Activated CD4-positive, alpha-beta T cell treated with anti-CD3 and anti-CD28 coated beads, Interleukin-2, amount 10 ng/mL, durations not matched to agents 24 days and 14 days (primary cell): ENCODE data around the gene KIF3C. TPM values are rescaled to one million over a fixed set of nuclear protein-coding genes. Genes with fewer than 3 reads are reported as not detected.
"Not testable (repeated sequence)": the region's sequence is repeated elsewhere in the genome, so short reads cannot be mapped to it uniquely, and the experiment has no call there.

Source experiments
- DNase-seq: peaks from one replicate; pipeline ENCODE4 v3.0.0; 2022
- H3K27ac Mint-ChIP-seq: one replicate; pipeline ENCODE4 v1.8.0; 2022; ENCODE audit warnings: mild to moderate bottlenecking, mixed read lengths
- H3K27me3 Mint-ChIP-seq: one replicate; pipeline ENCODE4 v1.8.0; 2022; ENCODE audit warnings: mixed read lengths
- H3K36me3 Mint-ChIP-seq: one replicate; pipeline ENCODE4 v1.8.0; 2022; ENCODE audit warnings: low read depth, mild to moderate bottlenecking, mixed read lengths
- H3K4me1 Mint-ChIP-seq: one replicate; pipeline ENCODE4 v1.8.0; 2021; ENCODE audit warnings: mixed read lengths
- H3K4me3 Mint-ChIP-seq: one replicate; pipeline ENCODE4 v1.8.0; 2022; ENCODE audit warnings: mild to moderate bottlenecking, moderate library complexity, mixed read lengths
- H3K9me3 Mint-ChIP-seq: one replicate; pipeline ENCODE4 v1.8.0; 2021; ENCODE audit warnings: mixed read lengths
- intact Hi-C: fragments of 100-400 bp; cut with micrococcal nuclease; formaldehyde crosslinking; loops from one replicate; pipeline ENCODE4 v1.15.1; 2023
- total RNA-seq: library from RNA; stranded (reverse); gene quantifications from 2 replicates; pipeline ENCODE4 v1.2.3, GENCODE V29; 2022

Gene KIF3C
- total RNA-seq, 1 donor from 2014 or later = 6.2 TPM

DNA sequence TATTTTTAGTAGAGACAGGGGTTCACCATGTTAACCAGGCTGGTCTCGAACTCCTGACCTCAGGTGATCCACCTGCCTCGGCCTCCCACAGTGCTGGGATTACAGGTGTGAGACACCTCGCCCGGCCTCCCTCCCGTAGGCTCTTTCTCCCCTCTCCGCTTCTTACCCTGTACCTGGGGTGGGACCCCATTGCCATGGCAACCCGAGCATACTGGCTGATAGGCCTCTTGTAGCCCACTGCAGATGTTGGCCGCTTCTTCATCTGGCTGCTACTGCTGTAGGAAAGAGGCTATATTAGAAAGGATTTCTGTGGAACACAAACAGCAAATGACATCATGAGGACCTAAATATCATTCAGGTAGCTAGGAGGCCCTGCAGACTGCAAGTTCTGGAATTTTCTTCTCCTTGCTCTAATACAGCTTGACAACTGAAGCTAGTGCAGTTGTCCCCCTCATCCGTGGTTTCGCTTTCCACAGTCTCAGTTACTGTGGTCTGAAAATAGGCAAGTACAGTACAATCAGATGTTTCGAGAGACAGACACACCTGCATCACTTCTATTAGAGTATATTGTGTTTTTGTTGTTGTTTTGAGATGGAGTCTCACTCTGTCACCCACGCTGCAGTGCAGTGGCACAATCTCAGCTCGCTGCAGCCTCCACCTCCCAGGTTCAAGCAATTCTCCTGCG, 52.4 kb downstream of the KIF3C start:
- Mint-ChIP-seq H3K4me3 (no peak overlapping the region), H3K36me3 (no peaks in the 10 kb centered on the region), H3K27ac (no peak overlapping the region), H3K9me3 (no peaks in the 10 kb centered on the region), H3K4me1 (no peaks in the 10 kb centered on the region), H3K27me3 (no peaks in the 10 kb centered on the region)
- no peak for DNase-seq
- intact Hi-C loops = no loop called here

DNA sequence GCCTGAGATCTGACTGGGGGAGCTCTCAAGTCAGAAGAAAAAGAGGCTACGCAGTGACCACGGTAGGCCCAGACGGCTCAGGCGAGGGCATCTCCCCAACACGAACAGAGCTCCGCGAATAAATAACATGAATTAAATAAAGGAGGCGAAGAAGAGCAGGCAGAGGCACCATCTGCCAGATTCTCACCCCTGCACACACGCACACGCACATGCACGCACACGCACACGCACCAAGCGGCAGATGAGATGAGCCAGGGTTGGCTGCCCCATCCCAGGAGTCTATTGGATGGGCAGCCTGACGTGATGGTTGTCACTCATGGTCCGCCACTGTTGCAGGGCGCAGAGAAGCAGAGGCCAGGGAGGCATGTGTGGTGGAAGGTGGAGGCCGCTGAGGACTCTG, 53.6 kb downstream of the KIF3C start:
- DNase-seq = no peak
- intact Hi-C loops = no loop called here
- no peak overlapping the region for H3K4me3 Mint-ChIP-seq
- peaks cover 1% of the 10 kb centered on the region for H3K27me3 Mint-ChIP-seq
- no peaks in the 10 kb centered on the region for H3K36me3 Mint-ChIP-seq
- no peaks in the 10 kb centered on the region for H3K4me1 Mint-ChIP-seq
- no peaks in the 10 kb centered on the region for H3K9me3 Mint-ChIP-seq
- no peak overlapping the region for H3K27ac Mint-ChIP-seq

DNA sequence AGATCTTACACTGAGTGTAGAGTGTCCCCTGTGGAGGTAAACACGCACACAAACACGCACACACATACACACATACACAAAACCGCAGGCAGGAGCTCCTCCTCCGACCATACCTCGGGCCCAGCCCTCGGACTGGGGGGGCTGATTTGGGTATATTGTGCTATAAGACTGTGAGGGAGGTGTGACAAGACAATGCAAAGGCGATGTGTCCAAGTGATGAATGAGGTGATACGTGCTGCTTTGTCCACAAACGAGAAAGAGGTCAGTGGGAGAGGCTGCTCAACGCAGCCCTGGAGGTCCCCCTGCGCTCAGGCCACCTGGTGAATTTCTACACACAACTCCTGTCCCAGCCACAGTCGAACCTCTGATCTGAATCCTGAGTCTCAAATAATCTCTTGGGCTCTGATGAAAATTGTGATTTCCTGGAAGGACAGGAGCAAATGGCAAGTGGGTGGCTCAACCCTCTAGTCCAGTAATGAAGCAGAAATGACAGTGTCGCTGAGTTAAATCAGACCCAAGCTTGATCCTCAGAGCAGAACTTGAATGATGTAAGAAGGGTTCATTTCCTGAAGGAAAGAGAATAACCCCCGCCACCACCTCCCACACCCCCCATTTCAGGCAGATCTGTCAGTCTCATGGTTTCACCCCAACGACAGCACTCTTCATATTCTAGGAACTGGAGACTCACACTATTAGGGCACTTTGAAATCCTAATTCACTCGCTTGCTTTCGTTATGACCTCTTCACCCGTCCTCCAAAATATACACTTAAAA, 55.1 kb downstream of the KIF3C start:
- Mint-ChIP-seq H3K9me3 (no peaks in the 10 kb centered on the region), H3K4me1 (no peaks in the 10 kb centered on the region), H3K36me3 (no peaks in the 10 kb centered on the region), H3K27ac (no peak overlapping the region), H3K27me3 (peaks cover 7% of the 10 kb centered on the region), H3K4me3 (no peak overlapping the region)
- no peak for DNase-seq
- intact Hi-C loops = no loop called here

DNA sequence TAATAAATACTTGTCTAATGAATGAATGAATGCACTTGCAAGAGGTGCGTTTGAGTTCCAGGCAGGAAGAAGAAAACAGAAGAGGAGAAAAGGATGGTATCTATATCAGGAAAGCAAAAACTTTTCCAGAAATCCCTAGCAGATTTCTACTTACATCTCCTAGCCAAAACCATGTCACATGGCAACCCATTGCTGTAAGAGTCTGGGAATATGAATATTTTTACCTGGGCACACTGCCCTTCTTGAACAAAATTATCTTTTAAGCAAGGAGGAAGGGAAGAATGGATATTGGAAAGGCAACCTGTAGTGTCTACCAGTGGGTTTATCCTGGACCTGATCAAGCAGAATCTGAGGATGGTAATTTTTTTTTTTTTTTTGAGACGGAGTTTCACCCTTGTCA, 59.8 kb downstream of the KIF3C start:
- Mint-ChIP-seq H3K27ac (no peak overlapping the region), H3K9me3 (no peaks in the 10 kb centered on the region), H3K4me1 (peaks cover 3% of the 10 kb centered on the region), H3K36me3 (no peaks in the 10 kb centered on the region), H3K27me3 (peaks cover 9% of the 10 kb centered on the region), H3K4me3 (no peak overlapping the region)
- intact Hi-C loops = no loop called here
- DNase-seq = no peak

DNA sequence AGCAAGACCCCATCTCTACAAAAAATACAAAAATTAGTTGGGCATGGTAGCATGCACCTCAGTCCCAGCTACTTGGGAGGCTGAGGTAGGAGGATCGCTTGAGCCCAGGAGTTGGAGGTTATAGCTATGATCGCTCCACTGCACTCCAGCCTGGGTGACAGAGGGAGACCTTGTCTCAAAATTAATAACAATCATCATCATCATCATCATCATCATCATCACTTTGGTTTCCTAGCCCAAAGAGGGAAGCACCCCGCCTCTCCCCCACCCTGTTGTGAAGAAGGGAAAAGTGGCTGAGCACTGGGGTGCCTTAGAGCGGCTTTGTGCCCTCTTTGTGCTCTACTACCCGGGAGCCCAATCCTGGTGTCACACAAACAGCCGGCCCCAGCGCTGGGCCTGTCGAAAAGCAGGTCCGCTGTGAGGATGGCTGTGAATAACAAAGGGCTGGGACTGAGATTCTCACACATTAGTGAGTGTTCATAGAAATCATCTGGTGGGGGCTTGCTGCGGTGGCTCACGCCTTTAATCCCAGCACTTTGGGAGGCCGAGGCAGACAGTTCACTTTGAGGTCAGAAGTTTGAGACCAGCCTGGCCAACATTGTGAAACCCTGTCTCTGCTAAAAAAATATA, 61.4 kb downstream of the KIF3C start:
- intact Hi-C loops = no loop called here
- DNase-seq = no peak
- Mint-ChIP-seq H3K9me3 (no peaks in the 10 kb centered on the region), H3K27ac (no peak overlapping the region), H3K27me3 (peaks cover 9% of the 10 kb centered on the region), H3K4me1 (peaks cover 12% of the 10 kb centered on the region), H3K36me3 (no peaks in the 10 kb centered on the region), H3K4me3 (no peak overlapping the region)

DNA sequence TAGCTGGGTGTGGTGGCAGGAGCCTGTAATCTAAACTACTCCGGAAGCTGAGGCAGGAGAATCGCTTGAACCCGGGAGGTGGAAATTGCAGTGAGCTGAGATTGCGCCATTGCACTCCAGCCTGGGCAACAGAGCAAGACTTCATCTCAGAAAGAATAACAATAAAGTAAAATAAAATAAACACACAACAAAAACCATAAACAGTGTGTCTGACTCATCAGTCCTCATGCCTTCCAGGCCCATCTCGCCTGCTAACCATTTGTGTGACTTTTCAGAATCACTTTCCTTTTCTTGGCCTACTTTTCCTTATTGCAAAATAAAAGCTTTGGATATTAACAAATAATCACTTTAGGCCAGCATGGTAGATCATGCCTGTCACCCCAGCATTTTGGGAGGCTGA, 62.0 kb downstream of the KIF3C start:
- DNase-seq = no peak
- peaks cover 12% of the 10 kb centered on the region for H3K4me1 Mint-ChIP-seq
- no peak overlapping the region for H3K4me3 Mint-ChIP-seq
- H3K27ac Mint-ChIP-seq = no peak overlapping the region
- intact Hi-C loops = no loop called here
- peaks cover 9% of the 10 kb centered on the region for H3K27me3 Mint-ChIP-seq
- no peaks in the 10 kb centered on the region for H3K9me3 Mint-ChIP-seq
- H3K36me3 Mint-ChIP-seq = no peaks in the 10 kb centered on the region

DNA sequence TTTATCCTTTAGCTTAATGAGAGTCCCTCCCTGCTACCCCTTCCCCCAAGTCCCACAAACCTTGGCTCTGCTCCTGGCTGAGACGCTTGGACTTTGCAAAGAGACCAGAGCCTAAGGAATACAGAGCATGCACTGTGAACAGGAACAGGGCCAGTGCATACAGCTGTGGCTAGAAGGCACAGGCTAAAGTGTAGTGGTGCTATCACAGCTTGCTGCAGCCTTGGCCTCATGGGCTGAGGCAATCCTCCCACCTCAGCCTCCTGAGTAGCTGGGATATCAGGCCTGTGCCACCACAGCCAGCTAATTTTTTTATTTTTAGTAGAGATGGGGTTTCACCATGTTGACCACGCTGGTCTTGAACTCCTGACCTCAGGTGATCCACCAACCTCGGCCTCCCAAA, 64.5 kb downstream of the KIF3C start:
- peaks cover 6% of the 10 kb centered on the region for H3K27me3 Mint-ChIP-seq
- H3K4me1 Mint-ChIP-seq = peaks cover 16% of the 10 kb centered on the region
- H3K9me3 Mint-ChIP-seq = no peaks in the 10 kb centered on the region
- DNase-seq = no peak
- intact Hi-C loops = no loop called here
- H3K4me3 Mint-ChIP-seq = no peak overlapping the region
- no peak overlapping the region for H3K27ac Mint-ChIP-seq
- H3K36me3 Mint-ChIP-seq = no peaks in the 10 kb centered on the region

DNA sequence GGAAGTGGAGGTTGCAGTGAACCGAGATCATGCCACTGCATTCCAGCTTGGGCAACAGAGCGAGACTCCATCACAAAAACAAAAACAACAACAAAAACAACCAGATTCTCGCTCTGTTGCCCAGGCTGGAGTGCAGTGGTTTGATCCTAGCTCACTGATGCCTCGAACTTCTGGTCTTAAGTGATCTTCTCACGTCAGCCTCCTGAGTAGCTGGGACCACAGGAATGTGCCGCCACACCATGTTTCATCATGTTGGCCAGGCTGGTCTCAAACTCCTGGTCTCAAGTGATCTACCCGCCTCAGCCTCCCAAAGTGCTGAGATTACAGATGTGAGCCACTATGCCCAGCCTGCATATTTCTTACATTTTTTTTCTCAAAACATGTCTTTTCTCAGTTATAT, 64.9 kb downstream of the KIF3C start:
- H3K27me3 Mint-ChIP-seq, intact Hi-C loops, H3K4me3 Mint-ChIP-seq, H3K36me3 Mint-ChIP-seq, H3K27ac Mint-ChIP-seq, DNase-seq, H3K9me3 Mint-ChIP-seq: not testable (repeated sequence)
- peaks cover 16% of the 10 kb centered on the region for H3K4me1 Mint-ChIP-seq

DNA sequence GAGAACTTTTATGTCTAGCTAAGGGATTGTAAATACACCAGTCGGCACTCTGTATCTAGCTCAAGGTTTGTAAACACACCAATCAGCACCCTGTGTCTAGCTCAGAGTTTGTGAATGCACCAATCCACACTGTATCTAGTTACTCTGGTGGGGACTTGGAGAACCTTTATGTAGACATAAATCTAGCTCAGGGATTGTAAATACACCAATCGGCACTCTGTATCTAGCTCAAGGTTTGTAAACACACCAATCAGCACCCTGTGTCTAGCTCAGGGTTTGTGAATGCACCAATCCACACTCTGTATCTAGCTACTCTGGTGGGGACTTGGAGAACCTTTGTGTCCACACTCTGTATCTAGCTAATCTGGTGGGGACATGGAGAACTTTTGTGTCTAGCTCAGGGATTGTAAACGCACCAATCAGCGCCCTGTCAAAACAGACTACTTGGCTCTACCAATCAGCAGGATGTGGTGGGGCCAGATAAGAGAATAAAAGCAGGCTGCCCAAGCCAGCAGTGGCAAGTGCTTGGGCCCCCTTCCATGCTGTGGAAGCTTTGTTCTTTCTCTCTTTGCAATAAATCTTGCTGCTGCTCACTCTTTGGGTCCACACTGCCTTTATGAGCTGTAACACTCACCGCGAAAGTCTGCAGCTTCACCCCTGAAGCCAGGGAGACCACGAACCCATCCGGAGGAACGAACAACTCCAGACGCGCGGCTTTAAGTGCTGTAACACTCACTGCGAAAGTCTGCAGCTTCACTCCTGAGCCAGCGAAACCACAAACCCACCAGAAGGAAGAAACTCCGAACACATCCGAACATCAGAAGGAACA, 66.1 kb downstream of the KIF3C start:
- Mint-ChIP-seq H3K27ac (peak overlapping the region; percentile 68), H3K4me1 (peaks cover 16% of the 10 kb centered on the region), H3K4me3 (peak overlapping the region; percentile 79)
- peak; percentile 84 for DNase-seq
- H3K36me3 Mint-ChIP-seq, intact Hi-C loops, H3K9me3 Mint-ChIP-seq, H3K27me3 Mint-ChIP-seq: not testable (repeated sequence)

DNA sequence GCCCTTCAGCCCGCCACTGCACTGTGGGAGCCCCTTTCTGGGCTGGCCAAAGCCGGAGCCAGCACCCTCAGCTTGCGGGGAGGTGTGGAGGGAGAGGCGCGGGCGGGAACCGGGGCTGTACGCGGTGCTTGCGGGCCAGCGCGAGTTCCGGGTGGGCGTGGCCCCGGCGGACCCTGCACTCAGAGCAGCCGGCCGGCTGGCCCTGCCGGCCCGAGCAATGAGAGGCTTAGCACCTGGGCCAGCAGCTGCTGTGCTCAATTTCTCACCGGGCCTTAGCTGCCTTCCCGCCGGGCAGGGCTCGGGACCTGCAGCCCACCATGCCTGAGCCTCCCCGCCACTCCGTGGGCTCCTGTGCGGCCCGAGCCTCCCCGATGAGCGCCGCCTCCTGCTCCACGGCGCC, 66.9 kb downstream of the KIF3C start:
- intact Hi-C loops, H3K27ac Mint-ChIP-seq, H3K9me3 Mint-ChIP-seq, H3K4me3 Mint-ChIP-seq, H3K36me3 Mint-ChIP-seq, H3K27me3 Mint-ChIP-seq, DNase-seq: not testable (repeated sequence)
- peaks cover 16% of the 10 kb centered on the region for H3K4me1 Mint-ChIP-seq

DNA sequence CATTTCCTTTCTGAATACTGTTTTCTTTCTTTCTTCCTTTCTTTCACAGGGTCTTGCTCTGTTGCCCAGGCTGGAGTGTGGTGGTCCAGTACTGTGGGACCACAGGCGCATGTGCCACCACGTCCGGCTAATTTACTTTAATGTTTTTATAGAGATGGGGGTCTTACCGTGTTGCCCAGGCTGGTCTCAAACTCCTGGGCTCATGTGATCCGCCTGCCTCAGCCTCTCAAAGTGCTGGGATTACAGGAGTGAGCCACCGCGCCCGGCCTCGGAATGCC, 68.7 kb downstream of the KIF3C start:
- H3K4me3 Mint-ChIP-seq, intact Hi-C loops, DNase-seq, H3K27me3 Mint-ChIP-seq, H3K9me3 Mint-ChIP-seq, H3K27ac Mint-ChIP-seq, H3K36me3 Mint-ChIP-seq: not testable (repeated sequence)
- peaks cover 16% of the 10 kb centered on the region for H3K4me1 Mint-ChIP-seq

DNA sequence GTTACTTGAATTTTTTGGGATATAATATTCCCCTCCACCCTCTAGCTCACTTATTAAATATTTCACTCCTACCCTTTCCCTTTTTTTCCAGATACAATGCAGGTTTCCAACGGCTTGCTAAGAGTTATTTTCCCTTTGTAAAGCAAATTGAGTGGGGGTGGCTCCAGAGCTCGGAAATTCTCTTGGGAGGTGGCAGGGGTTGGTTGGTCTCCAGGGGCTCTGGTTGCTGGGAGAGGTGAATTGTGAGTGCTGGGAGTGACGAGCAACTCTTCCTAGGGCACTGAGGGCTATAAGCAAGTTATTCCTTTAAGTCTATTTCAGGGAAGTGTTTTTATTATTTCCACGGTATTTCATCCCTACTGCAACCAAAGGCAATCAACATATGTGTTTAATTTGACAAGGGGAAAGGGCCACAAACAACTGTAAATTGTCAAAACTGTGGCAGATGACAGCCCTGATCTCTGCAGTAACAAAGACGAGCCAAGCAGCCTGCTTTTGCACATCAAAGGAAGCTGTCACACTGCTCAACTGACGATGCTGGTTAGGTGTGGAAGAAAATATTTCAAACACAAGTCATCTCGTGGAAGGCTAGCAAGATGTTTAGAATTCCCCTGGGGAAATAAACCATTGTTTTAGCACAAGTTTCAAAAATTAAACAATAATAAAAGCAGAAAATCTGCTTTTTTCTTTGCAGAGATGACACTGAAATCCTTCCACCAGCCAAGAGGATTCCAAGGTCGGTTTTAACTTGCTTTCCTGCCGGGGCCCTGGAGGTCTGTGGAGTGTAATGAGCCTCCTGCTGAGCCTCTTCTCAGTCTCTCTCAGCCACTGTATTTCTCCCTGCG, 69.2 kb downstream of the KIF3C start:
- Mint-ChIP-seq H3K4me3 (no peak overlapping the region), H3K9me3 (no peaks in the 10 kb centered on the region), H3K4me1 (peaks cover 16% of the 10 kb centered on the region), H3K27me3 (peaks cover 2% of the 10 kb centered on the region), H3K27ac (no peak overlapping the region), H3K36me3 (no peaks in the 10 kb centered on the region)
- intact Hi-C loops = no loop called here
- peak; percentile 63 for DNase-seq

DNA sequence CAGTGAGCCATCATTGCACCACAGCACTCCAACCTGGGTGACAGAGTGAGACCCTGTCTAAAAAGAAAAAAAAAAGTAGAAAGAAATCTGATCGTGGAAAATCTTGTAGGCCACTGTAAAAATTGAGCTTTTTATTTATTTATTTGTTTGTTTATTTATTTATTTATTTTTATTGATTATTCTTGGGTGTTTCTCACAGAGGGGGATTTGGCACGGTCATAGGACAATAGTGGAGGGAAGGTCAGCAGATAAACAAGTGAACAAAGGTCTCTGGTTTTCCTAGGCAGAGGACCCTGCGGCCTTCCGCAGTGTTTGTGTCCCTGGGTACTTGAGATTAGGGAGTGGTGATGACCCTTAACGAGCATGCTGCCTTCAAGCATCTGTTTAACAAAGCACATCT, 72.7 kb downstream of the KIF3C start:
- H3K4me1 Mint-ChIP-seq, H3K27ac Mint-ChIP-seq, H3K27me3 Mint-ChIP-seq, H3K4me3 Mint-ChIP-seq, DNase-seq, H3K9me3 Mint-ChIP-seq, intact Hi-C loops, H3K36me3 Mint-ChIP-seq: not testable (repeated sequence)
